AG04450 (cell line): ENCODE data around the gene CD38. TPM values are rescaled to one million over a fixed set of nuclear protein-coding genes. Genes with fewer than 3 reads are reported as not detected.

Source experiments
- CTCF ChIA-PET: fragments of 300-600, 350-600 bp; formaldehyde crosslinking; extraction: SDS; loops from one replicate; lab custom pipeline; 2022; ENCODE audit warnings: antibody characterized with exemption, inconsistent platforms; lab: Charles Lee
- POLR2A ChIA-PET: fragments of 350-600 bp; formaldehyde crosslinking; extraction: SDS; loops from one replicate; lab custom pipeline; 2021; ENCODE audit warnings: antibody characterized with exemption, inconsistent platforms; lab: Yijun Ruan, JAX
- DNase-seq: peaks from one replicate; pipeline ENCODE4 v3.0.0-alpha.2; 2011; ENCODE audit warnings: low read depth, low spot score
- H3K27ac ChIP-seq: one replicate; pipeline ENCODE4 v1.5.1; 2012; ENCODE audit warnings: low read depth, low read length, control low read depth
- H3K27me3 ChIP-seq: one replicate; pipeline ENCODE4 v1.6.0; 2012; ENCODE audit warnings: low read length; ENCODE audit not compliant: control insufficient read depth, insufficient read depth
- H3K4me3 ChIP-seq: 2 replicates; pipeline ENCODE4 v1.5.1; 2011; ENCODE audit warnings: mild to moderate bottlenecking, low read depth, low read length, control low read depth
- H3K9me3 ChIP-seq: 2 replicates; pipeline ENCODE4 v1.5.1; 2012; ENCODE audit warnings: low read length; ENCODE audit not compliant: control insufficient read depth, insufficient read depth
- polyA plus RNA-seq: library from polyadenylated mRNA; depleted of rRNA; stranded (reverse); fragments of >200 nt; gene quantifications from 2 replicates; pipeline ENCODE4 v1.2.3, GENCODE V29; 2011
- TF ChIP-seq, protein P1 (sequence below): IDR thresholded peaks from 2 replicates; pipeline ENCODE4 v1.5.1; 2011; ENCODE audit warnings: low read depth, low read length, control low read depth, inconsistent platforms

CD38 gene
- polyA plus RNA-seq, 1 experiment, result 0.02 TPM

DNA sequence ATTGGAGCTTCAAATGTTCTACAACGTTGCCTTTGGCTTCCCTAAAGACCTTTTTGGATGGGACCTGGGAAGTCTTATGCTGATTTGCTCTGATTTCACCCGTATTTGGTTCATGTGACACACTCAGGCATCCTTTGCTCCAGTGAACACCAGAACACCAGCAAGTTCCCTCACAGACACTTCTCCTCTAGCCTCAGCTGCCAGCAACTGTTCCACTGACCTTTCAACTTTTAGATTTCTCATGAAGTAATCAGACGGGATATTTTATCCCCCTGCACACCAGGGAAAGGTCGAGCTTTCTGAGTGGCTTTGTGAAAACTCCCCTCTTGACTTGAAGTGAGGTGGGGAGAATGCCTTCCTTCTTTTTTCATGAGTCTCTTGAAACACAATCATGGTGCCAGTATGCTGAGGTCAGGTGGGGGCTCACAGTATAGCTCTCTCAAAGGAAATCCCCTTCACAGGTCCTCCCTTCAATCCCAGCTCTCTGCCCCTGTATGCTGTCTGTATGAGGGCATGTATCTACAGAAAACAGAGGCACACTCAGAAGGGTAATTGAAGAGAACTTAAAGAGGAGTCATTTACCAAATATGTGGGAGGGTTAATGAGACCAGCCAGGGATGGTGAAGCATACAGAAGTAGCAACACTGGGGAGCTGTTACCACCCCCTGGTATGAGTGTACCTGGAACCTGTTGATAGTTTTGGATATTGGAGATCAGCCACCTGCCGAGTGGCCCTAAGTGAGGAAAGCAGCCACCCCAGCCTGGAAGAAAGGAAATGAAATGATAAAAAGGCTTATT, 97.7 kb downstream of the CD38 start:
- Histone ChIP-seq H3K27me3 (peaks cover 8% of the 10 kb centered on the region), H3K4me3 (no peak overlapping the region), H3K27ac (no peak overlapping the region), H3K9me3 (peaks cover 4% of the 10 kb centered on the region; the same call in 1 of the 2 replicates)
- TF ChIP-seq, protein P1, sequence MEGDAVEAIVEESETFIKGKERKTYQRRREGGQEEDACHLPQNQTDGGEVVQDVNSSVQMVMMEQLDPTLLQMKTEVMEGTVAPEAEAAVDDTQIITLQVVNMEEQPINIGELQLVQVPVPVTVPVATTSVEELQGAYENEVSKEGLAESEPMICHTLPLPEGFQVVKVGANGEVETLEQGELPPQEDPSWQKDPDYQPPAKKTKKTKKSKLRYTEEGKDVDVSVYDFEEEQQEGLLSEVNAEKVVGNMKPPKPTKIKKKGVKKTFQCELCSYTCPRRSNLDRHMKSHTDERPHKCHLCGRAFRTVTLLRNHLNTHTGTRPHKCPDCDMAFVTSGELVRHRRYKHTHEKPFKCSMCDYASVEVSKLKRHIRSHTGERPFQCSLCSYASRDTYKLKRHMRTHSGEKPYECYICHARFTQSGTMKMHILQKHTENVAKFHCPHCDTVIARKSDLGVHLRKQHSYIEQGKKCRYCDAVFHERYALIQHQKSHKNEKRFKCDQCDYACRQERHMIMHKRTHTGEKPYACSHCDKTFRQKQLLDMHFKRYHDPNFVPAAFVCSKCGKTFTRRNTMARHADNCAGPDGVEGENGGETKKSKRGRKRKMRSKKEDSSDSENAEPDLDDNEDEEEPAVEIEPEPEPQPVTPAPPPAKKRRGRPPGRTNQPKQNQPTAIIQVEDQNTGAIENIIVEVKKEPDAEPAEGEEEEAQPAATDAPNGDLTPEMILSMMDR, result no peak
- ChIA-PET POLR2A (no interaction called here), CTCF (interaction anchor here (0.8 to 1.5 kb wide), 4 partner anchors 70 to 126 kb away, joined by 3 to 6 read pairs (median 4); no protein-coding TSS in a partner anchor)
- no peak for DNase-seq

DNA sequence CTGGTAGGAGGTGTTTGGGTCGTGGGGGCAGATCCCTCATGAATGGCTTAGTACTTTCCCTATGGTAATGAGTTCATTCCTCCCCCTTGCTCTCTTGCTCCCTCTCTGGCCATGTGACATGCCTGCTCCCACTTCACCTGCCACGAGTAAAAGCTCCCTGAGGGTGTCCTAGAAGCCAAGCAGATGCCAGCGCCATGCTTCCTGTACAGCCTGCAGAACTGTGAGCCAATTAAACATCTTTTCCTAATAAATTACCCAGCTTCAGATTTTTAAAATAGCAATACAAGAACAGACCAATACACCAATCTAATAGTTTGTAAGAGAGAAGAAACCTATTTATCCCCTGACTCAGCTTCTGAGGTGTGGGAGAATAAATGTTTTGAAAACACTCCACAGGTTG, 99.9 kb downstream of the CD38 start:
- no peak overlapping the region for H3K4me3 ChIP-seq
- DNase-seq, result no peak
- H3K27me3 ChIP-seq, result peaks cover 17% of the 10 kb centered on the region
- POLR2A ChIA-PET, result no interaction called here
- no peak overlapping the region for H3K27ac ChIP-seq
- TF ChIP-seq, protein P1, result no peak
- H3K9me3 ChIP-seq, result peaks cover 4% of the 10 kb centered on the region; the same call in 1 of the 2 replicates
- CTCF ChIA-PET, result interaction anchor here (0.7 to 7.1 kb wide), 3 partner anchors 73 to 372 kb away, joined by 3 to 170 read pairs (median 59); no protein-coding TSS in a partner anchor

DNA sequence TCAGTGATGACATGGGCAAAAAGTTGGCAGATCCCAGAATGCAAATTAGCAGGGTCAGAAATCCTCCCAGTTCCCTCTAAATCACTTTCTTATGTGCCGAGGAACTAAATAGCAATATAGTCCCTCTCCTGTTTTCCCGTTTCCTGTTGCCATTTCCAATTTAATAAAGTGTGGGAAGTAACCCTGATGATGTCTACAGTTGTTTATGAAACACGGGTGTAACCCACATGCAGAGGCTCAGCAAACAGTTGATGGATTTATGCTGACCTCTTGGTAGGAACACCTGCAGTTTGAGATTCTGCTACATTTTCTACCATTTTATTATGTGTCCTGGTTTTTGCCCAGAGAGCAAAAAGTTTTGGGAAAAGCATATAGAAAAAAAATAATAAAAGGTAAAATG, 103.7 kb downstream of the CD38 start:
- no peak overlapping the region for H3K4me3 ChIP-seq
- peaks cover 4% of the 10 kb centered on the region; the same call in 1 of the 2 replicates for H3K9me3 ChIP-seq
- POLR2A ChIA-PET, result interaction anchor here (0.9 kb wide), 1 partner anchor 72 kb away, joined by 3 read pairs; no protein-coding TSS in a partner anchor
- TF ChIP-seq, protein P1, result no peak
- CTCF ChIA-PET, result interaction anchor here (0.8 to 7.1 kb wide), 36 partner anchors 9 to 402 kb away, joined by 3 to 170 read pairs (median 10); partner anchors contain the start of gene FGFBP1
- no peak overlapping the region for H3K27ac ChIP-seq
- H3K27me3 ChIP-seq, result peaks cover 24% of the 10 kb centered on the region
- no peak for DNase-seq

DNA sequence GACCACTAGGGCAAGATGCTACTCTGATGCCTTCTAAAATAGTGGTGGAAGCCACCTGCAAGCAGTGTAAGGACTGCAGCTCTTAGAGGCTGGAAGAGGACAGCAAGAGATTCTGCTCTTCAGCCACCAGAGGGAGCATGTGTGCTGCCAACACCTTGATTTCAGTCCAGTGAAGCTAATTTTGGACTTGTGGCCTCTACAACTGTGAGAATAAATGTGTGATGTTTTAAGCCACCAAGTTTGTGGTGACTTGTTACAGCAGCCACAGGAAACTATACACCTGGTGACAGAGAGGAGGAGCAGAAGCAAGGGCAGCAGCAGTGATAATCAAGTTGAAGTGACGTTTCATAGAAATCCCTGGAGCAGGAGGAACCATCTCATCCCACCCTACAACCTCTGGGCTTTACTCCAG, 104.6 kb downstream of the CD38 start:
- peak; percentile 65 for DNase-seq
- CTCF ChIA-PET, result interaction anchor here (0.6 to 7.1 kb wide), 58 partner anchors 8 to 886 kb away, joined by 3 to 170 read pairs (median 6); partner anchors contain the start of gene FGFBP1

More for the DNA sequence above, 104.6 kb downstream of the CD38 start:
- TF ChIP-seq, protein P1, result peak; percentile 97
- POLR2A ChIA-PET, result interaction anchor here (0.9 kb wide), 1 partner anchor 71 kb away, joined by 3 read pairs; no protein-coding TSS in a partner anchor
- Histone ChIP-seq H3K27ac (no peak overlapping the region), H3K9me3 (peaks cover 4% of the 10 kb centered on the region; the same call in 1 of the 2 replicates), H3K4me3 (no peak overlapping the region), H3K27me3 (peaks cover 24% of the 10 kb centered on the region)
